ENCODE results near the gene ITPR3.

The ITPR3 gene

DNA sequence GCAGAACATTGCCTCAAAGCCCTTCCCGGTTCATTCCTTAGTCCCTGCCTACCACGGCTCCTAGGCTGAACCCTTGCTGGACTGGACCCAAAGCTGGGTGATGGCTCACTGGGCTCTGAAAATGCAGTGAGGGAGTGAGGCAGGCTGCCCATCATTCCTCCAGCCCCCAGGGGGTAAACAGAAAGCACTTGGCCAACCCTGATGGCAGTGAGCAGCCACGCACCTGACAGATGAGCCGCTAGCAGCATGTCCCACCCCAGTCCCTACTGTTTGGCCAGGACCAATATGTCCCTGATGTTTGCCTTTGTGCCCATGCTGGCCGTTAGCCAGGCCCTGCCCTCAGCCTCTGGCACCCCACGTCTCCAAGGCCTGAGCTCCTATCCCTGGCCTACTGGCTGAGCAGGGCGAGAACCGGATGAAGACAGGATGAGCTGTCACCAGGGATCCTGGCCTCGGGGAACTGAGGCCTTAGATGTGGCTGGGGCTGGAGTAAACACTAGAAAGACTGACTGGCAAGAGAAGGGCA is 21.6 kb upstream of the ITPR3 start:
- in situ Hi-C loops (cut with HindIII; ENCODE audit: low pct_ligation_motif_present, low sequenced_read_pairs): no loop called here
- no peak for DNase-seq
- H3K36me3 ChIP-seq (replicated peaks): no peaks in the 10 kb centered on the region

DNA sequence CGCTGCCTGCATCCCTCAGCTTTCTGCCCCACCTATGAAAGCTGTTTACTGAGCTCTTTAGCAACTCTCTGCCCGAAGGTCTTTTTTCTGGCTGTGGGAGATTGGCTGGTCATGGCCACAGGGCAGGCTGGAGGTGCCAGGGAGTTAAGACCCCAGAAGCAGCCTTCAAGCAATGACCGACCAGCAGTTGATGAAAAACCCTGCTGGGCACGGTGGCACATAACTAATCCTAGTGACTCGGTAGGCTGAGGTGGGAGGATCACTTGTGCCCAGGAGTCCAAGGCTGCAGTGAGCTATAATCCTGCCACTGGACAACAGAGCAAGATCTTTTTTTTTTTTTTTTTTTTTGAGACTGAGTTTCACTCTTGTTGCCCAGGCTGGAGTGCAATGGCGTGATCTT is 20.4 kb upstream of the ITPR3 start:
- in situ Hi-C loops (cut with HindIII; ENCODE audit: low pct_ligation_motif_present, low sequenced_read_pairs): no loop called here
- no peak for DNase-seq
- Histone ChIP-seq H3K27ac (no peak overlapping the region), H3K4me3 (ENCODE audit: low read depth, low read length) (no peak overlapping the region), H3K36me3 (replicated peaks) (no peaks in the 10 kb centered on the region), H3K27me3 (replicated peaks) (no peaks in the 10 kb centered on the region)
- TF ChIP-seq, protein P1, sequence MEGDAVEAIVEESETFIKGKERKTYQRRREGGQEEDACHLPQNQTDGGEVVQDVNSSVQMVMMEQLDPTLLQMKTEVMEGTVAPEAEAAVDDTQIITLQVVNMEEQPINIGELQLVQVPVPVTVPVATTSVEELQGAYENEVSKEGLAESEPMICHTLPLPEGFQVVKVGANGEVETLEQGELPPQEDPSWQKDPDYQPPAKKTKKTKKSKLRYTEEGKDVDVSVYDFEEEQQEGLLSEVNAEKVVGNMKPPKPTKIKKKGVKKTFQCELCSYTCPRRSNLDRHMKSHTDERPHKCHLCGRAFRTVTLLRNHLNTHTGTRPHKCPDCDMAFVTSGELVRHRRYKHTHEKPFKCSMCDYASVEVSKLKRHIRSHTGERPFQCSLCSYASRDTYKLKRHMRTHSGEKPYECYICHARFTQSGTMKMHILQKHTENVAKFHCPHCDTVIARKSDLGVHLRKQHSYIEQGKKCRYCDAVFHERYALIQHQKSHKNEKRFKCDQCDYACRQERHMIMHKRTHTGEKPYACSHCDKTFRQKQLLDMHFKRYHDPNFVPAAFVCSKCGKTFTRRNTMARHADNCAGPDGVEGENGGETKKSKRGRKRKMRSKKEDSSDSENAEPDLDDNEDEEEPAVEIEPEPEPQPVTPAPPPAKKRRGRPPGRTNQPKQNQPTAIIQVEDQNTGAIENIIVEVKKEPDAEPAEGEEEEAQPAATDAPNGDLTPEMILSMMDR (IDR thresholded peaks at IDR 0.05; ENCODE audit: low read depth, low read length, missing control alignments): no peak

More for the DNA sequence above, 21.6 kb upstream of the ITPR3 start:
- H3K4me3 ChIP-seq (ENCODE audit: low read depth, low read length): no peak overlapping the region
- H3K27me3 ChIP-seq (replicated peaks): no peaks in the 10 kb centered on the region
- TF ChIP-seq, protein P1 (IDR thresholded peaks at IDR 0.05; ENCODE audit: low read depth, low read length, missing control alignments): no peak
- H3K27ac ChIP-seq: no peak overlapping the region

DNA sequence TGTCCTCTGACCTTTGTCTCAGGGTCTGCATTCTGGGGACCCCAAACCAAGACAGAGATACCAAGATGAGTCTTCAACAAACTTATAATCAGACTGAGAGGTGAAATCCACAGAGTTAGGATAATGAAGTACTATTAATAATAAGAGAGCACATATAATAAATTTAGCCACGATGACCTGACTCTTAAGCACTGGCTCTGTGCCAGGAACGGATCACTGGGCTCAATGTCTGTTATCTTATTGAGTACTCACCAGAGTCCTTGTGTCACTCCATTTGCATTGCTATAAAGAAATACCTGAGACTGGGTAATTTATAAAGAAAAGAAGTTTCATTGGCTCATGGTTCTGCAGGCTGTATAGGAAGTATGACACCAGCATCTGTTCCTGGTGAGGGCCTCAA is 18.9 kb upstream of the ITPR3 start:
- DNase-seq: no peak
- H3K36me3 ChIP-seq (replicated peaks): no peaks in the 10 kb centered on the region
- H3K4me3 ChIP-seq (ENCODE audit: low read depth, low read length): no peak overlapping the region
- in situ Hi-C loops (cut with HindIII; ENCODE audit: low pct_ligation_motif_present, low sequenced_read_pairs): no loop called here
- TF ChIP-seq, protein P1 (IDR thresholded peaks at IDR 0.05; ENCODE audit: low read depth, low read length, missing control alignments): no peak
- no peaks in the 10 kb centered on the region for H3K27me3 ChIP-seq (replicated peaks)
- H3K27ac ChIP-seq: no peak overlapping the region

DNA sequence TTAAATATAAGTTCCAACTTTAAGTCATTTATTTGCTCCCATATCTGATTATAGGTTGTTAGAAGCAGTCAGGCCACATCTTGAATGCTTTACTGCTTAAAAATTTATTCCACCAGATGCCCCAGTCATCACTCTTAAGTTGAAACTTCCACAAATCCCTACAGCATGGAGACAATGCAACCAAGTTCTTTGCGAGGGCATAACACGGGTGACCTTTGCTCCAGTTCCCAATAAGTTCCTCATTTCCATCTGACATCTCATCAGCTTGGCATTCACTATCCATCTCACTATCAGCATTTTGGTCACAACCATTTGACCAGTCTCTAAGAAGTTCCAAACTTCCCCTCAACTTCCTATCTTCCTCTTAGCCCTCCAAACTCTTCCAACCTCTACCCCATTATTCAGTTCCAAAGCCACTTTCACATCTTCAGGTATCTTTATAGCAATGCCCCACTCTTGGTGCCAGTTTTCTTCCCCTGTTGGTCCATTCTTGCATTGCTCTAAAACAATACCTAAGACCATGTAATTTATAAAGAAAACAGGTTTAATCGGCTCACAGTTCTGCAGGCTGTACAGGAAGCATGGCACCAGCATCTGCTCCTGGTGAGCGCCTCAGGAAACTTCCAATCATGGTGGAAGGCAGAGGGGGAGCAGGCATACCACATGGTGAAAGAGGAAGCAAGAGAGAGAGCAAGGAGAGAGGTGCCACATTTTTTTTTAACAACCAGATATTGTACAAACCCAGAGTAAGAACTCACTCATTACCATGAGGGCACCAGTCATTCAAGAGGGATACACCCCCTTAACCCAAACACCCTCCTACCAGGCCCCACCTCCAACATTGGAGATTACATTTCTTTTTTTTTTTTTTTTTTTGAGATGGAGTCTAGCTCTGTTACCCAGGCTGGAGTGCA is 15.9 kb upstream of the ITPR3 start:
- no peaks in the 10 kb centered on the region for H3K36me3 ChIP-seq (replicated peaks)
- H3K4me3 ChIP-seq (ENCODE audit: low read depth, low read length): no peak overlapping the region
- TF ChIP-seq, protein P1 (IDR thresholded peaks at IDR 0.05; ENCODE audit: low read depth, low read length, missing control alignments): no peak
- in situ Hi-C loops (cut with HindIII; ENCODE audit: low pct_ligation_motif_present, low sequenced_read_pairs): no loop called here
- no peak for DNase-seq
- H3K27ac ChIP-seq: no peak overlapping the region
- H3K27me3 ChIP-seq (replicated peaks): no peaks in the 10 kb centered on the region

DNA sequence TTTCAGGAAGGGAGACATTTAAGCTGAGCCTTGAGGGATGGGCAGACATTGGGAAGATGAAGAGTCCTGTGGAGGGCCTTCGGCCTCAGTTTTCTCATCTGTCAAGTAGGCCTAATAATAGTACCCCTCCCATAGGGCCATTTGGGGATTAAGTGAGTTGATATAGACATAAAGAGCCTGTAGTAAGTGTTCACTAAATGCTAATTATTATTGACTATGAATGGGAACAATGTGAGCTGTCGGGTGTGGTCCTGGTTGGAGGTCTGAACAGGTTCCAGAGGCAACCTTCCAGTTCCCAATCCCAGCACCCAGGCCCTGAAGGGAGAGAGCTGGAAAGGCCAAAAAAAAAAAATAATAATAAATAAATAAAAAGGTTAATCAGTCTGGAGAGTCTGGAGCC is 14.5 kb upstream of the ITPR3 start:
- H3K27ac ChIP-seq: no peak overlapping the region
- TF ChIP-seq, protein P1 (IDR thresholded peaks at IDR 0.05; ENCODE audit: low read depth, low read length, missing control alignments): no peak
- in situ Hi-C loops (cut with HindIII; ENCODE audit: low pct_ligation_motif_present, low sequenced_read_pairs): no loop called here
- no peaks in the 10 kb centered on the region for H3K36me3 ChIP-seq (replicated peaks)
- no peaks in the 10 kb centered on the region for H3K27me3 ChIP-seq (replicated peaks)
- H3K4me3 ChIP-seq (ENCODE audit: low read depth, low read length): no peak overlapping the region
- DNase-seq: no peak

All from brain microvascular endothelial cell (primary cell).